T-helper 9 cell (primary cell): ENCODE results near the gene NDST3.

ENCODE experiments used
- DNase-seq: peaks from one replicate; pipeline ENCODE4 v3.0.0-alpha.2; 2020
- total RNA-seq, 2 donors: gene quantifications; one replicate each; lab custom pipeline; 2026; lab: John Stamatoyannopoulos, UW

Gene NDST3
- total RNA-seq, result 0 reads per million in 2 donors

GRCh38 chr4:118034053-118034785, at the start of gene NDST3:
TSS of gene NDST3 (plus strand) at chr4:118034486. CDS start at chr4:118053911, 19,425 bp downstream.
- no peak for DNase-seq

- no peak for DNase-seq
Measured at GRCh38 chr4:117986321-117986720, 48.0 kb upstream of the NDST3 start.

- DNase-seq, result no peak
Measured at GRCh38 chr4:117987464-117987863, 46.8 kb upstream of the NDST3 start.

- DNase-seq, result no peak
Measured at GRCh38 chr4:117996891-117997290, 37.4 kb upstream of the NDST3 start.

- no peak for DNase-seq
Measured at GRCh38 chr4:118004088-118004487, 30.2 kb upstream of the NDST3 start.

- DNase-seq, result no peak
Measured at GRCh38 chr4:118005883-118006282, 28.4 kb upstream of the NDST3 start.

- DNase-seq, result no peak
Measured at GRCh38 chr4:118012142-118012541, 22.1 kb upstream of the NDST3 start.

GRCh38 chr4:118014831-118015230, 19.5 kb upstream of the NDST3 start:
- no peak for DNase-seq

GRCh38 chr4:118018381-118019145, 15.7 kb upstream of the NDST3 start:
- no peak for DNase-seq

- DNase-seq, result no peak
Measured at GRCh38 chr4:118026806-118027205, 7.5 kb upstream of the NDST3 start.

GRCh38 chr4:118029224-118029623, 5.1 kb upstream of the NDST3 start:
- no peak for DNase-seq

- no peak for DNase-seq
Measured at GRCh38 chr4:118032691-118033090, 1.6 kb upstream of the NDST3 start.

GRCh38 chr4:118033148-118034052, 886 bp upstream of the NDST3 start:
- DNase-seq, result no peak

- DNase-seq, result no peak
Measured at GRCh38 chr4:118035309-118035708, 1.0 kb downstream of the NDST3 start.

GRCh38 chr4:118036336-118036735, 2.0 kb downstream of the NDST3 start:
- DNase-seq, result no peak

- DNase-seq, result no peak
Measured at GRCh38 chr4:118037955-118038354, 3.7 kb downstream of the NDST3 start.

- DNase-seq, result no peak
Measured at GRCh38 chr4:118046323-118046722, 12.0 kb downstream of the NDST3 start.

GRCh38 chr4:118047043-118047442, 12.8 kb downstream of the NDST3 start:
- no peak for DNase-seq

GRCh38 chr4:118058955-118059354, 24.7 kb downstream of the NDST3 start:
- DNase-seq, result no peak

- no peak for DNase-seq
Measured at GRCh38 chr4:118059397-118059796, 25.1 kb downstream of the NDST3 start.

- no peak for DNase-seq
Measured at GRCh38 chr4:118076958-118077766, 42.9 kb downstream of the NDST3 start.

GRCh38 chr4:118077767-118078105, 43.5 kb downstream of the NDST3 start:
- no peak for DNase-seq
